ENCODE data around the gene ASTN2. TPM values are rescaled to one million over a fixed set of nuclear protein-coding genes. Genes with fewer than 3 reads are reported as not detected.
A peak's percentile ranks its signal among the peaks of the same experiment; 100 is the strongest.

ASTN2 gene
- total and polyA plus RNA-seq, 9 of the 15 experiments (the other 6 are each of a cell fraction or from before 2014, with no cell fraction given), result 0.56 to 3.5 (median 1.9) TPM

DNA sequence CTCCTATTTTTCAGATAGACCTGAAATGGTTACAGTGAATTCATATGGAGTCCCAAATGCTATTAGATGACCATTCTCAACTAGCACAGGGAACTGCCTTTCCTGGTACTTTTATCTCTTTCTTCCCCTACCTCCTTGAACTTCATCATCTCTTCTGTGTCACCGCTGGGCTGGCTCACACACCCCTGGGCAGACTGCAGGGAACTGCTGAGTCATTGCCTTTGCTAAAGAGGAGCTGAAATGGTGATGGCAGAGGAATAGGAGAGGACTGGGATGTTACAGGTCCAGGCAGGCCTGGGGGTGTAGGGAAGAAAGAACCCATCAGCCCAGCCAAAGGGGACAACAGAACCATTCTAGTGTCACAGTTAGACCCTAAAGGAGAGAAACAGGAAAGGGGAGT lies 322.3 kb downstream of the ASTN2 start:
- FAIRE-seq (no peak), DNase-seq (ENCODE audit: extremely low read depth in 1 of 4, low spot score in 3 of 4) (no peak), ATAC-seq (no peak)
- in situ Hi-C loops (cut with MboI) (no loop called here), intact Hi-C loops (cut with micrococcal nuclease) (no loop called here)
- Histone ChIP-seq H3K27me3 (ENCODE audit: control insufficient read depth in 2 of 2, insufficient read depth in 2 of 2, low read length in 2 of 2) (no peaks in the 10 kb centered on the region), H3K27ac (ENCODE audit: extremely low read depth, low read depth, low read length) (no peak overlapping the region), H4K20me1 (replicated peaks; ENCODE audit: control insufficient read depth, insufficient read depth, low read length) (no peaks in the 10 kb centered on the region), H3K9me1 (ENCODE audit: control insufficient read depth, insufficient read depth, low read length) (no peaks in the 10 kb centered on the region), H3K9me3 (replicated peaks; ENCODE audit: control insufficient read depth, insufficient read depth, low read depth, low read length) (no peaks in the 10 kb centered on the region), H3K4me1 (replicated peaks in 1 of 2; ENCODE audit: control insufficient read depth in 2 of 2, insufficient read depth in 2 of 2, low read length in 2 of 2) (no peaks in the 10 kb centered on the region), H3K36me3 (ENCODE audit: control insufficient read depth, insufficient read depth, low read length) (no peaks in the 10 kb centered on the region), H2AFZ (ENCODE audit: low read depth, low read length) (no peak overlapping the region), H3K4me2 (ENCODE audit: insufficient read depth, low read length) (no peak overlapping the region), H3K4me3 (no peak overlapping the region), H3K79me2 (ENCODE audit: control insufficient read depth, insufficient read depth, low read length) (no peaks in the 10 kb centered on the region), H3K9ac (ENCODE audit: insufficient read depth in 1 of 2, low read depth in 2 of 2, low read length in 2 of 2) (no peak overlapping the region)
- WGBS (ENCODE audit: insufficient coverage, low coverage, missing lambda C conversion rate), result 0% methylated on average over 1 of the region's 1 CpG
- ChIA-PET CTCF (ENCODE audit: low intra/inter-chr PET ratio) (no interaction called here), POLR2A (no interaction called here)
- BruUV-seq (replicated peaks), result no TSS peak
- TF ChIP-seq RBM17 (IDR thresholded peaks at IDR 0.05; ENCODE audit: borderline replicate concordance, low read depth, low read length), result no peak
- no peak for TF ChIP-seq GATA2 (CRISPR knock-in tag; IDR thresholded peaks at IDR 0.05)
- no peak for TF ChIP-seq ZSCAN32 (CRISPR knock-in tag; IDR thresholded peaks at IDR 0.05)
- TF ChIP-seq TRIM28 (IDR thresholded peaks at IDR 0.05), result no peak
- peak; percentile 25; the same call in 1 of the 2 replicates for TF ChIP-seq NFE2 (IDR thresholded peaks at IDR 0.05; ENCODE audit: low read depth)
- no peak for TF ChIP-seq ZNF444 (CRISPR knock-in tag; IDR thresholded peaks at IDR 0.05)
- peak; percentile 58; the same call in 1 of the 2 replicates for TF ChIP-seq MAFG (tag; conservative IDR thresholded peaks at IDR 0.05)
- no peak for TF ChIP-seq TAF15 (IDR thresholded peaks at IDR 0.05; ENCODE audit: low read depth, low read length)
- TF ChIP-seq STAT5B (CRISPR knock-in tag; IDR thresholded peaks at IDR 0.05), result no peak
- no peak for TF ChIP-seq MCM3 (IDR thresholded peaks at IDR 0.05)
- TF ChIP-seq, protein P1, sequence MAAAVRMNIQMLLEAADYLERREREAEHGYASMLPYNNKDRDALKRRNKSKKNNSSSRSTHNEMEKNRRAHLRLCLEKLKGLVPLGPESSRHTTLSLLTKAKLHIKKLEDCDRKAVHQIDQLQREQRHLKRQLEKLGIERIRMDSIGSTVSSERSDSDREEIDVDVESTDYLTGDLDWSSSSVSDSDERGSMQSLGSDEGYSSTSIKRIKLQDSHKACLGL (CRISPR knock-in tag; IDR thresholded peaks at IDR 0.05; ENCODE audit: borderline replicate concordance, poor library complexity, severe bottlenecking), result no peak
- TF ChIP-seq, protein P2, sequence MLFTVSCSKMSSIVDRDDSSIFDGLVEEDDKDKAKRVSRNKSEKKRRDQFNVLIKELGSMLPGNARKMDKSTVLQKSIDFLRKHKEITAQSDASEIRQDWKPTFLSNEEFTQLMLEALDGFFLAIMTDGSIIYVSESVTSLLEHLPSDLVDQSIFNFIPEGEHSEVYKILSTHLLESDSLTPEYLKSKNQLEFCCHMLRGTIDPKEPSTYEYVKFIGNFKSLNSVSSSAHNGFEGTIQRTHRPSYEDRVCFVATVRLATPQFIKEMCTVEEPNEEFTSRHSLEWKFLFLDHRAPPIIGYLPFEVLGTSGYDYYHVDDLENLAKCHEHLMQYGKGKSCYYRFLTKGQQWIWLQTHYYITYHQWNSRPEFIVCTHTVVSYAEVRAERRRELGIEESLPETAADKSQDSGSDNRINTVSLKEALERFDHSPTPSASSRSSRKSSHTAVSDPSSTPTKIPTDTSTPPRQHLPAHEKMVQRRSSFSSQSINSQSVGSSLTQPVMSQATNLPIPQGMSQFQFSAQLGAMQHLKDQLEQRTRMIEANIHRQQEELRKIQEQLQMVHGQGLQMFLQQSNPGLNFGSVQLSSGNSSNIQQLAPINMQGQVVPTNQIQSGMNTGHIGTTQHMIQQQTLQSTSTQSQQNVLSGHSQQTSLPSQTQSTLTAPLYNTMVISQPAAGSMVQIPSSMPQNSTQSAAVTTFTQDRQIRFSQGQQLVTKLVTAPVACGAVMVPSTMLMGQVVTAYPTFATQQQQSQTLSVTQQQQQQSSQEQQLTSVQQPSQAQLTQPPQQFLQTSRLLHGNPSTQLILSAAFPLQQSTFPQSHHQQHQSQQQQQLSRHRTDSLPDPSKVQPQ (CRISPR knock-in tag; IDR thresholded peaks at IDR 0.05; ENCODE audit: borderline replicate concordance), result no peak
- TF ChIP-seq HNRNPH1 (optimal IDR thresholded peaks at IDR 0.05; ENCODE audit: low read depth, low read length), result no peak
- TF ChIP-seq, protein P3, sequence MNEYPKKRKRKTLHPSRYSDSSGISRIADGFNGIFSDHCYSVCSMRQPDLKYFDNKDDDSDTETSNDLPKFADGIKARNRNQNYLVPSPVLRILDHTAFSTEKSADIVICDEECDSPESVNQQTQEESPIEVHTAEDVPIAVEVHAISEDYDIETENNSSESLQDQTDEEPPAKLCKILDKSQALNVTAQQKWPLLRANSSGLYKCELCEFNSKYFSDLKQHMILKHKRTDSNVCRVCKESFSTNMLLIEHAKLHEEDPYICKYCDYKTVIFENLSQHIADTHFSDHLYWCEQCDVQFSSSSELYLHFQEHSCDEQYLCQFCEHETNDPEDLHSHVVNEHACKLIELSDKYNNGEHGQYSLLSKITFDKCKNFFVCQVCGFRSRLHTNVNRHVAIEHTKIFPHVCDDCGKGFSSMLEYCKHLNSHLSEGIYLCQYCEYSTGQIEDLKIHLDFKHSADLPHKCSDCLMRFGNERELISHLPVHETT (CRISPR knock-in tag; conservative IDR thresholded peaks at IDR 0.05 in 1 of 2, IDR thresholded peaks at IDR 0.05 in 1 of 2), result no peak
- no peak for TF ChIP-seq MTF1 (CRISPR knock-in tag; IDR thresholded peaks at IDR 0.05; ENCODE audit: borderline replicate concordance)
- no peak for TF ChIP-seq NCOA1 (IDR thresholded peaks at IDR 0.05; ENCODE audit: low read depth)
- TF ChIP-seq, protein P4, sequence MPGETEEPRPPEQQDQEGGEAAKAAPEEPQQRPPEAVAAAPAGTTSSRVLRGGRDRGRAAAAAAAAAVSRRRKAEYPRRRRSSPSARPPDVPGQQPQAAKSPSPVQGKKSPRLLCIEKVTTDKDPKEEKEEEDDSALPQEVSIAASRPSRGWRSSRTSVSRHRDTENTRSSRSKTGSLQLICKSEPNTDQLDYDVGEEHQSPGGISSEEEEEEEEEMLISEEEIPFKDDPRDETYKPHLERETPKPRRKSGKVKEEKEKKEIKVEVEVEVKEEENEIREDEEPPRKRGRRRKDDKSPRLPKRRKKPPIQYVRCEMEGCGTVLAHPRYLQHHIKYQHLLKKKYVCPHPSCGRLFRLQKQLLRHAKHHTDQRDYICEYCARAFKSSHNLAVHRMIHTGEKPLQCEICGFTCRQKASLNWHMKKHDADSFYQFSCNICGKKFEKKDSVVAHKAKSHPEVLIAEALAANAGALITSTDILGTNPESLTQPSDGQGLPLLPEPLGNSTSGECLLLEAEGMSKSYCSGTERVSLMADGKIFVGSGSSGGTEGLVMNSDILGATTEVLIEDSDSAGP (CRISPR knock-in tag; IDR thresholded peaks at IDR 0.05), result no peak

Measured in K562 (cell line).